Fibroblast of the conjunctiva (primary cell): ENCODE data around the gene PLEKHH3.
"Not testable (repeated sequence)": the region's sequence is repeated elsewhere in the genome, so short reads cannot be mapped to it uniquely, and the experiment has no call there.

Source experiments
- DNase-seq: peaks from one replicate; pipeline ENCODE4 v3.0.0-alpha.2; 2010; ENCODE audit warnings: low read depth

The PLEKHH3 gene

GRCh38 chr17:42670789-42671657 is 5.8 kb downstream of the PLEKHH3 start:
- no peak for DNase-seq

- DNase-seq: no peak
Measured at GRCh38 chr17:42669977-42670788, 6.6 kb downstream of the PLEKHH3 start.

GRCh38 chr17:42669705-42669976 is 7.2 kb downstream of the PLEKHH3 start:
- DNase-seq: no peak

GRCh38 chr17:42667088-42667951 is 9.5 kb downstream of the PLEKHH3 start:
- DNase-seq: peak; percentile 76

GRCh38 chr17:42666126-42666525 is 10.7 kb downstream of the PLEKHH3 start:
- not testable (repeated sequence) for DNase-seq

GRCh38 chr17:42665581-42666001 is 11.2 kb downstream of the PLEKHH3 start:
- no peak for DNase-seq

GRCh38 chr17:42660692-42661345 is 16.0 kb downstream of the PLEKHH3 start:
- no peak for DNase-seq

GRCh38 chr17:42659932-42660274 is 16.9 kb downstream of the PLEKHH3 start:
- not testable (repeated sequence) for DNase-seq

- DNase-seq: peak; percentile 80
Measured at GRCh38 chr17:42659079-42659931, 17.5 kb downstream of the PLEKHH3 start, which contains the start of gene TUBG2. Gene TUBG2, plus strand, starts transcription at chr17:42659284. Its CDS starts 220 bp downstream, at chr17:42659504.

- DNase-seq: no peak
Measured at GRCh38 chr17:42657824-42658588, 18.8 kb downstream of the PLEKHH3 start.

- no peak for DNase-seq
Measured at GRCh38 chr17:42655528-42655927, 21.3 kb downstream of the PLEKHH3 start.

- peak; percentile 76 for DNase-seq
Measured at GRCh38 chr17:42653179-42654124, 23.3 kb downstream of the PLEKHH3 start.

- DNase-seq: no peak
Measured at GRCh38 chr17:42651392-42651791, 25.4 kb downstream of the PLEKHH3 start.

GRCh38 chr17:42647778-42648177 is 29.0 kb downstream of the PLEKHH3 start:
- DNase-seq: no peak

GRCh38 chr17:42642336-42642735 is 34.5 kb downstream of the PLEKHH3 start:
- DNase-seq: no peak

GRCh38 chr17:42640121-42640520 is 36.7 kb downstream of the PLEKHH3 start:
- no peak for DNase-seq

GRCh38 chr17:42639525-42640113 is 37.2 kb downstream of the PLEKHH3 start:
- no peak for DNase-seq

- no peak for DNase-seq
Measured at GRCh38 chr17:42632949-42633444, 43.8 kb downstream of the PLEKHH3 start.
